Measurements from ENCODE around the gene PPP6R2.

PPP6R2 gene

DNA sequence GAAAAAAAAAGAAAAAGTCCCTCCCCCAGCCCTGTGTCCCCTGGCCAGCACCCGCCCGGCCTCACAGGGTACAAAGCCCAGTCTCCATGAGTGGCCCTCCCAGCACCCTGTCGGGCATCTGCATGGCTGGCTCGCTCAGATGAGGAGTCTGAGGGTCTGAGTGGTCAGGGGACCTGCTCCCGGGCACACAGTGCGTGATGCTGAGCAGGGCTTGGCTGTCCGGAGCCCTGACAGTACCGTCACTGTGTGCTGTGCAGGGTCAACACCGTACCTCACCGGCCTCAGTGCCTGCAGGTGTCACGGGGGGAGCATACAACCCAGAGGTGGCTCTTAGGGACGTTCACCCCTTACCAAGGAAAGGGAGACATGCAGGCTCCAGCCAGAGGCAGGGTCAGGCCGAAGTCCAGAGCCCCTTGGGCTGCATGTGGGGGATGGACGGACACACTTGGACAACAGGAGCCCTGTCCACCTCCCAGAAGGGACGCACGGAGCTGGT is 32.1 kb upstream of the PPP6R2 start:
- no peaks in the 10 kb centered on the region for H3F3A ChIP-seq (ENCODE audit: insufficient read depth, low read length)
- no peak overlapping the region for H3K4me3 ChIP-seq (ENCODE audit: low read depth, low read length, poor library complexity, severe bottlenecking)
- H3K27me3 ChIP-seq (ENCODE audit: insufficient read depth, low read length), result peaks cover 11% of the 10 kb centered on the region; the same call in 1 of the 2 replicates
- no peak for TF ChIP-seq EZH2 (IDR thresholded peaks at IDR 0.05; ENCODE audit: borderline replicate concordance, low read length)
- TF ChIP-seq, protein P1, sequence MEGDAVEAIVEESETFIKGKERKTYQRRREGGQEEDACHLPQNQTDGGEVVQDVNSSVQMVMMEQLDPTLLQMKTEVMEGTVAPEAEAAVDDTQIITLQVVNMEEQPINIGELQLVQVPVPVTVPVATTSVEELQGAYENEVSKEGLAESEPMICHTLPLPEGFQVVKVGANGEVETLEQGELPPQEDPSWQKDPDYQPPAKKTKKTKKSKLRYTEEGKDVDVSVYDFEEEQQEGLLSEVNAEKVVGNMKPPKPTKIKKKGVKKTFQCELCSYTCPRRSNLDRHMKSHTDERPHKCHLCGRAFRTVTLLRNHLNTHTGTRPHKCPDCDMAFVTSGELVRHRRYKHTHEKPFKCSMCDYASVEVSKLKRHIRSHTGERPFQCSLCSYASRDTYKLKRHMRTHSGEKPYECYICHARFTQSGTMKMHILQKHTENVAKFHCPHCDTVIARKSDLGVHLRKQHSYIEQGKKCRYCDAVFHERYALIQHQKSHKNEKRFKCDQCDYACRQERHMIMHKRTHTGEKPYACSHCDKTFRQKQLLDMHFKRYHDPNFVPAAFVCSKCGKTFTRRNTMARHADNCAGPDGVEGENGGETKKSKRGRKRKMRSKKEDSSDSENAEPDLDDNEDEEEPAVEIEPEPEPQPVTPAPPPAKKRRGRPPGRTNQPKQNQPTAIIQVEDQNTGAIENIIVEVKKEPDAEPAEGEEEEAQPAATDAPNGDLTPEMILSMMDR (IDR thresholded peaks at IDR 0.05; ENCODE audit: low read length), result no peak
- H3K4me1 ChIP-seq (ENCODE audit: insufficient read depth, low read length, severe bottlenecking), result peaks cover 31% of the 10 kb centered on the region
- H3K79me2 ChIP-seq (ENCODE audit: insufficient read depth, low read length), result no peaks in the 10 kb centered on the region
- no peaks in the 10 kb centered on the region for H3K36me3 ChIP-seq (ENCODE audit: insufficient read depth, low read length)
- H3K27ac ChIP-seq (ENCODE audit: low read depth, low read length, poor library complexity, severe bottlenecking), result no peak overlapping the region
- H2AFZ ChIP-seq (ENCODE audit: low read length), result no peak overlapping the region
- no peaks in the 10 kb centered on the region for H3K9me2 ChIP-seq (ENCODE audit: low read depth, low read length)
- H4K20me1 ChIP-seq (ENCODE audit: insufficient read depth, low read length), result no peaks in the 10 kb centered on the region
- no peaks in the 10 kb centered on the region for H3K9me3 ChIP-seq (ENCODE audit: low read length)
- H3K9ac ChIP-seq (ENCODE audit: low read length), result no peak overlapping the region
- H3K4me2 ChIP-seq (ENCODE audit: low read length), result no peak overlapping the region

DNA sequence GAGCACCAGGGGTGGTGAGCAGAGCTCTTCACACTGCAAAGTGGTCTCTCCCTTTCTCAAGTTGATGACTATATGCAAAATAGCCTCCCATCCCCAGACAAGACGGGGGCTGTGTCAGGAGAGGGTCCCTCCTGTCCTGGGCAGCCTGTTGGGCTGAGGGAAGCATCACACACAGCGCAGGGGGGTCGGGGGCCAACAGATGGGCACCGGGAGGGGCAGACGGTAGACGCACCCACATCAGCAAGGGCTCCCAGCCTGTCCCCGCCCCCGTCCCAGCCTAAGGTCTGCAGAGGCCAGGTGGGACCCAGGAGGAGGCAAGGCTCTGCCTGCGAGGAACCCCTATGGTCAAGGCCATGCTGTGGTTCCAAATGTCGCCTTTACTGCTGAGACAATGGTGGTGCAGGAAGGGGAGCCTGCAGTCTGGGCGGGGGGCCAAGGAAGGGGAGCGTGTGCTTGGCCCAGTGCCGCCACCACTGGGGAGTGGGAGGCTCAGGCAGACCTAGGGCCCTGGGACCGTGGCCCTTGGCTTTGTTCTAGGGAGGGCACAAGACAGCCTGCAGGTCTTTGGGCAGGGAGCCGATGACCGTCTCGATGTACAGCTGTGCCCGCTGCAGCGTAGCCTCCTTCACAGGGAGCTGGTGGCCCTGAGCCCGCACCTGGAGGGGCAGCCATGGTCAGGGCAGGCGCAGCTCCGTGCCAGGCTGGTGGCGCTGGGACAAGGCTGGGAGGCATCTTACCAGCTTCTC is 31.3 kb upstream of the PPP6R2 start:
- no peak for TF ChIP-seq EZH2 (IDR thresholded peaks at IDR 0.05; ENCODE audit: borderline replicate concordance, low read length)
- TF ChIP-seq, protein P1 (IDR thresholded peaks at IDR 0.05; ENCODE audit: low read length), result no peak
- no peaks in the 10 kb centered on the region for H3K9me3 ChIP-seq (ENCODE audit: low read length)
- no peaks in the 10 kb centered on the region for H3K36me3 ChIP-seq (ENCODE audit: insufficient read depth, low read length)
- H3K9me2 ChIP-seq (ENCODE audit: low read depth, low read length), result no peaks in the 10 kb centered on the region
- H4K20me1 ChIP-seq (ENCODE audit: insufficient read depth, low read length), result no peaks in the 10 kb centered on the region
- H3K9ac ChIP-seq (ENCODE audit: low read length), result no peak overlapping the region
- no peak overlapping the region for H3K4me3 ChIP-seq (ENCODE audit: low read depth, low read length, poor library complexity, severe bottlenecking)
- H3K79me2 ChIP-seq (ENCODE audit: insufficient read depth, low read length), result no peaks in the 10 kb centered on the region
- H3K27me3 ChIP-seq (ENCODE audit: insufficient read depth, low read length), result peaks cover 9% of the 10 kb centered on the region; the same call in 1 of the 2 replicates
- no peak overlapping the region for H3K27ac ChIP-seq (ENCODE audit: low read depth, low read length, poor library complexity, severe bottlenecking)
- H2AFZ ChIP-seq (ENCODE audit: low read length), result no peak overlapping the region
- no peak overlapping the region for H3K4me2 ChIP-seq (ENCODE audit: low read length)
- H3K4me1 ChIP-seq (ENCODE audit: insufficient read depth, low read length, severe bottlenecking), result peaks cover 25% of the 10 kb centered on the region
- no peaks in the 10 kb centered on the region for H3F3A ChIP-seq (ENCODE audit: insufficient read depth, low read length)

DNA sequence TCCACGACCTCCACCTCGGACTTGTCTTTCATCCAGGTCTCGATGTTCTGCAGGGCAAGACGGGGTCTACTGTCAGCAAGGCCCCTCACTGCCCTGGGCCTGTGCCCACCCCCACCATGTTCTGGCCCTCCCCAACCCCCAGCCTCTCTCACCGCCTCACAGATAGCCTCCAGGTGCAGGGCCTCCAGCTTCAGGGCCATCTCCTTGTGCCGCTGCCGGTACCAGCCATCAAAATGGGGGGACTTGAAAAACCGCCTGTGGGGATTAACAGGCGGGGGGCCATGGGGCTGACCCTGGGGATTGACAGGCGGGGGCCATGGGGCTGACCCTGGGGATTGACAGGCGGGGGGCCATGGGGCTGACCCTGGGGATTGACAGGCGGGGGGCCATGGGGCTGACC is 30.8 kb upstream of the PPP6R2 start:
- H3F3A ChIP-seq (ENCODE audit: insufficient read depth, low read length), result no peaks in the 10 kb centered on the region
- no peaks in the 10 kb centered on the region for H3K9me3 ChIP-seq (ENCODE audit: low read length)
- H2AFZ ChIP-seq (ENCODE audit: low read length), result no peak overlapping the region
- H3K27ac ChIP-seq (ENCODE audit: low read depth, low read length, poor library complexity, severe bottlenecking), result no peak overlapping the region
- H3K36me3 ChIP-seq (ENCODE audit: insufficient read depth, low read length), result no peaks in the 10 kb centered on the region
- no peak overlapping the region for H3K4me2 ChIP-seq (ENCODE audit: low read length)
- H3K79me2 ChIP-seq (ENCODE audit: insufficient read depth, low read length), result no peaks in the 10 kb centered on the region
- H3K4me1 ChIP-seq (ENCODE audit: insufficient read depth, low read length, severe bottlenecking), result peaks cover 20% of the 10 kb centered on the region
- no peaks in the 10 kb centered on the region for H3K9me2 ChIP-seq (ENCODE audit: low read depth, low read length)
- no peaks in the 10 kb centered on the region for H4K20me1 ChIP-seq (ENCODE audit: insufficient read depth, low read length)
- no peak for TF ChIP-seq EZH2 (IDR thresholded peaks at IDR 0.05; ENCODE audit: borderline replicate concordance, low read length)
- TF ChIP-seq, protein P1 (IDR thresholded peaks at IDR 0.05; ENCODE audit: low read length), result no peak
- peaks cover 7% of the 10 kb centered on the region; the same call in 1 of the 2 replicates for H3K27me3 ChIP-seq (ENCODE audit: insufficient read depth, low read length)
- H3K9ac ChIP-seq (ENCODE audit: low read length), result no peak overlapping the region
- no peak overlapping the region for H3K4me3 ChIP-seq (ENCODE audit: low read depth, low read length, poor library complexity, severe bottlenecking)

All from OCI-LY1 (cell line).